GM19397 (cell line): Measurements from ENCODE around the gene MUL1.

Experiments
- ATAC-seq: cut with Tn5 transposase; IDR thresholded peaks from one replicate; pipeline ENCODE4 v1.9.1; 2021; ENCODE audit warnings: mild to moderate bottlenecking, moderate library complexity; ENCODE audit not compliant: unreplicated experiment

MUL1 gene

GRCh38 chr1:20472860-20473711 lies 34.9 kb downstream of the MUL1 start:
- ATAC-seq, result no peak

- ATAC-seq, result no peak
These were observed 35.8 kb downstream of the MUL1 start for GRCh38 chr1:20472121-20472520.

- ATAC-seq, result no peak
These were observed 37.8 kb downstream of the MUL1 start for GRCh38 chr1:20470194-20470593.

- no peak for ATAC-seq
These were observed 38.4 kb downstream of the MUL1 start for GRCh38 chr1:20469406-20470076.

GRCh38 chr1:20466273-20466672 lies 41.7 kb downstream of the MUL1 start:
- no peak for ATAC-seq

GRCh38 chr1:20465187-20465586 lies 42.8 kb downstream of the MUL1 start:
- ATAC-seq, result no peak

- ATAC-seq, result no peak
These were observed 44.4 kb downstream of the MUL1 start for GRCh38 chr1:20463502-20463901.

- ATAC-seq, result no peak
These were observed 45.6 kb downstream of the MUL1 start for GRCh38 chr1:20462397-20462796.

GRCh38 chr1:20458717-20459116 lies 49.2 kb downstream of the MUL1 start:
- ATAC-seq, result no peak

- no peak for ATAC-seq
These were observed 53.9 kb downstream of the MUL1 start for GRCh38 chr1:20454004-20454403.

GRCh38 chr1:20449735-20450311 lies 58.1 kb downstream of the MUL1 start:
- no peak for ATAC-seq
